CD4-positive, alpha-beta T cell treated with Interleukin-21 for 1 hour (primary cell): ENCODE results near the gene PNPLA2.
A peak's percentile ranks its signal among the peaks of the same experiment; 100 is the strongest.

Experiments used
- DNase-seq: peaks from one replicate; pipeline ENCODE4 v3.0.0-alpha.2; 2020

PNPLA2 gene

GRCh38 chr11:819943-820649, 1.4 kb downstream of the PNPLA2 start:
- peak; percentile 96 for DNase-seq

GRCh38 chr11:820655-821511, 2.2 kb downstream of the PNPLA2 start:
- no peak for DNase-seq

- DNase-seq: no peak
Observed at GRCh38 chr11:821512-822371, 3.0 kb downstream of the PNPLA2 start.

- no peak for DNase-seq
Observed at GRCh38 chr11:823441-824291, 5.0 kb downstream of the PNPLA2 start.

- DNase-seq: no peak
Observed at GRCh38 chr11:824292-824880, 5.7 kb downstream of the PNPLA2 start.

GRCh38 chr11:824942-825341, 6.2 kb downstream of the PNPLA2 start:
- no peak for DNase-seq

- DNase-seq: no peak
Observed at GRCh38 chr11:825366-826226, 6.9 kb downstream of the PNPLA2 start.

- DNase-seq: no peak
Observed at GRCh38 chr11:826227-826621, 7.5 kb downstream of the PNPLA2 start.

GRCh38 chr11:826836-827145, 8.1 kb downstream of the PNPLA2 start:
- DNase-seq: no peak

GRCh38 chr11:827146-827896, 8.6 kb downstream of the PNPLA2 start:
- no peak for DNase-seq

GRCh38 chr11:827897-828192, 9.1 kb downstream of the PNPLA2 start, which contains the start of gene CRACR2B:
Gene CRACR2B, plus strand, starts transcription at chr11:827919. Its CDS starts 689 bp downstream, at chr11:828608.
- no peak for DNase-seq

GRCh38 chr11:828506-829175, 9.9 kb downstream of the PNPLA2 start:
- DNase-seq: no peak

- DNase-seq: no peak
Observed at GRCh38 chr11:829176-829846, 10.6 kb downstream of the PNPLA2 start.

- DNase-seq: no peak
Observed at GRCh38 chr11:829847-830294, 11.2 kb downstream of the PNPLA2 start.

GRCh38 chr11:830295-831117, 11.8 kb downstream of the PNPLA2 start:
- peak; percentile 71 for DNase-seq

GRCh38 chr11:831118-831864, 12.6 kb downstream of the PNPLA2 start:
- DNase-seq: no peak

- DNase-seq: no peak
Observed at GRCh38 chr11:831961-832528, 13.3 kb downstream of the PNPLA2 start.
